ENCODE measurements around the gene CCDC186. TPM values are rescaled to one million over a fixed set of nuclear protein-coding genes. Genes with fewer than 3 reads are reported as not detected.

Gene CCDC186
- total and polyA plus RNA-seq, 4 donors = 5.3 to 96.7 (median 15.1) TPM

GRCh38 chr10:114175667-114176066, 1.7 kb upstream of the CCDC186 start:
- no peak for TF ChIP-seq CTCF (IDR thresholded peaks at IDR 0.05; ENCODE audit: control extremely low read depth, extremely low read depth)
- ATAC-seq (ENCODE audit: insufficient read depth, low FRiP score) = no peak
- 72 to 75% methylated on average over 1 of the region's 1 CpG for WGBS, 2 donors

GRCh38 chr10:114174695-114175188, 739 bp upstream of the CCDC186 start:
- Histone ChIP-seq H3K4me3 (peak overlapping the region; percentile 96), H3K36me3 (ENCODE audit: control insufficient read depth in 4 of 4, insufficient read depth in 4 of 4, low read length in 4 of 4) (no peaks in the 10 kb centered on the region), H3K27ac (ENCODE audit: low read depth in 1 of 2, low read length in 1 of 2) (peak overlapping the region; percentile 81 to 98), H3K4me1 (ENCODE audit: control insufficient read depth in 5 of 5, insufficient read depth in 5 of 5, low read length in 5 of 5) (peaks cover 0 to 21% (median 6%) of the 10 kb centered on the region in 5 donors), H3K27me3 (ENCODE audit: control insufficient read depth in 3 of 3, insufficient read depth in 3 of 3, low read length in 2 of 3) (peaks cover 0 to 10% (median 0%) of the 10 kb centered on the region in 3 donors), H3K9me3 (ENCODE audit: control insufficient read depth in 4 of 4, insufficient read depth in 3 of 4, low read length in 3 of 4) (no peaks in the 10 kb centered on the region), H3K9ac (ENCODE audit: insufficient read depth in 1 of 2, low read length in 2 of 2) (peak overlapping the region in 1 of 2 donors; percentile 79)
- DNase-seq (peak; percentile 38 to 51 (median 49)), ATAC-seq (ENCODE audit: insufficient read depth, low FRiP score) (peak; percentile 49)
- TF ChIP-seq CTCF (IDR thresholded peaks at IDR 0.05; ENCODE audit: control extremely low read depth, extremely low read depth) = no peak
- 0 to 1% methylated on average over 19 of the region's 19 CpGs for WGBS, 2 donors

More at GRCh38 chr10:114175667-114176066, 1.7 kb upstream of the CCDC186 start:
- H3K4me3 ChIP-seq = no peak overlapping the region
- no peak for DNase-seq
- H3K9me3 ChIP-seq (ENCODE audit: control insufficient read depth in 4 of 4, insufficient read depth in 3 of 4, low read length in 3 of 4) = no peaks in the 10 kb centered on the region
- H3K27ac ChIP-seq (ENCODE audit: low read depth in 1 of 2, low read length in 1 of 2) = no peak overlapping the region
- no peaks in the 10 kb centered on the region for H3K36me3 ChIP-seq (ENCODE audit: control insufficient read depth in 4 of 4, insufficient read depth in 4 of 4, low read length in 4 of 4)
- no peak overlapping the region for H3K9ac ChIP-seq (ENCODE audit: insufficient read depth in 1 of 2, low read length in 2 of 2)
- H3K4me1 ChIP-seq (ENCODE audit: control insufficient read depth in 5 of 5, insufficient read depth in 5 of 5, low read length in 5 of 5) = peaks cover 0 to 21% (median 6%) of the 10 kb centered on the region in 5 donors
- peaks cover 0 to 10% (median 0%) of the 10 kb centered on the region in 3 donors for H3K27me3 ChIP-seq (ENCODE audit: control insufficient read depth in 3 of 3, insufficient read depth in 3 of 3, low read length in 2 of 3)

DNA sequence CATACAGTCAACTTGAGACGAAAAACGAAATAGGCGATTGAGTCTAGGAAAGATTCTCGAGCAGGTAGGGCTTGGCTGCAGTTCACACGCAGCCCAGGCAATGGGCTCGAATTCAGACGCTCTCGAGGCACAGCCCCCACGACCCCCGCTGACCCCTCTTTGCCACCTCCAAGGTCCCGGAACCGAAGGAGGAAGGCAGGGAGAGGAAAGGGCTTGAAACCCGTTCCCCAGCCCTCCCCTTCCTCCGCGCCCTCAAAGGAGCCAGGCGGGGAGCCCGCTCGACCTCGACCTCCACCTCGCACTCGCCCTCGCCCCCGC, 441 bp downstream of the CCDC186 start:
- H3K9ac ChIP-seq (ENCODE audit: insufficient read depth in 1 of 2, low read length in 2 of 2) = peak overlapping the region; percentile 88 to 89
- 0 to 1% methylated on average over 23 of the region's 23 CpGs for WGBS, 2 donors
- peaks cover 0 to 3% (median 0%) of the 10 kb centered on the region in 4 donors for H3K36me3 ChIP-seq (ENCODE audit: control insufficient read depth in 4 of 4, insufficient read depth in 4 of 4, low read length in 4 of 4)
- peaks cover 0 to 3% (median 0%) of the 10 kb centered on the region in 4 donors for H3K9me3 ChIP-seq (ENCODE audit: control insufficient read depth in 4 of 4, insufficient read depth in 3 of 4, low read length in 3 of 4)
- TF ChIP-seq CTCF (IDR thresholded peaks at IDR 0.05; ENCODE audit: control extremely low read depth, extremely low read depth) = no peak
- DNase-seq (peak in 2 of 3 donors; percentile 43 to 50), ATAC-seq (ENCODE audit: insufficient read depth, low FRiP score) (peak; percentile 5)
- H3K27me3 ChIP-seq (ENCODE audit: control insufficient read depth in 3 of 3, insufficient read depth in 3 of 3, low read length in 2 of 3) = peaks cover 0 to 10% (median 0%) of the 10 kb centered on the region in 3 donors
- H3K4me1 ChIP-seq (ENCODE audit: control insufficient read depth in 5 of 5, insufficient read depth in 5 of 5, low read length in 5 of 5) = peaks cover 0 to 21% (median 6%) of the 10 kb centered on the region in 5 donors
- peak overlapping the region; percentile 96 for H3K4me3 ChIP-seq
- peak overlapping the region; percentile 92 to 98 for H3K27ac ChIP-seq (ENCODE audit: low read depth in 1 of 2, low read length in 1 of 2)
